ENCODE measurements around the gene HSPD1. TPM values are rescaled to one million over a fixed set of nuclear protein-coding genes. Genes with fewer than 3 reads are reported as not detected.

HSPD1 gene
- total and polyA plus RNA-seq, 4 donors: 185 to 490 (median 287) TPM

DNA sequence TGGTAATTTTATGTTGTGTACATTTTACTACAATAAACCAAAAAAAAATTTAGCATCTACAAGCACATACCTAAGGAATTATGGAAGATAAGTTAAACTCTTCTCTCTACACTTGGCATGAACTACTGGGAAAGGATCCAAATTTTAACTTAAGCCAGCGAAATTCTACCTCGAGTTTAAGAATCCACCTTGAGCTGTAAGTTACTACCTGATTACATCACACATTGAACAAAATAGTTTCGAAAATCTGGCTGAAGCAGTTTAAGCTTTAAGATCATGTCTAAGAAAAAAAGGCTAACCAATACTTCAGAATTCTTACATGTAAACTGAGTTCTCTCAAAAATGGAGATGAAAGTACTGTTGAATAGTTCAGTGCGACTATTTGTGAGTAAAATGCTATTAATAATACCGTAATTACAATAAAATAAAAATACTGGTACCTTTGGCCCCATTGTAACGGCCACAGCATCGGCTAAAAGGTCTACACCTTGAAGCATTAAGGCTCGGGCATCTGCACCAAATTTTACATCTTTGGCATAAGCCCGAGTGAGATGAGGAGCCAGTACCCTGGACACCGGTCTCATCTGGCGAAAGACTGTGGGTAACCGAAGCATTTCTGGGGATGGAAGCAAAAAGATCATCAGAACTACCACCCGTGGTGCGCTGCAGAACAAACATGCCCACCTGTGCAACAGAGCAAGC lies 1.3 kb downstream of the HSPD1 start:
- no peak for DNase-seq (ENCODE audit: low spot score)
- Histone ChIP-seq H3K4me1 (ENCODE audit: control insufficient read depth in 4 of 4, insufficient read depth in 4 of 4, low read length in 3 of 4) (peaks cover 8 to 35% (median 10%) of the 10 kb centered on the region in 4 donors), H3K9me3 (ENCODE audit: control insufficient read depth in 4 of 4, low read length in 3 of 4) (no peaks in the 10 kb centered on the region), H3K27me3 (ENCODE audit: control insufficient read depth in 4 of 4, insufficient read depth in 4 of 4, low read length in 3 of 4) (no peaks in the 10 kb centered on the region), H3K4me3 (ENCODE audit: low read depth in 1 of 3, low read length in 3 of 3) (peak overlapping the region; percentile 82 to 98 (median 91)), H3K9ac (ENCODE audit: low read depth in 1 of 2, low read length in 2 of 2) (peak overlapping the region; percentile 84 to 96), H3K27ac (ENCODE audit: low read depth in 1 of 2, low read length in 2 of 2) (peak overlapping the region; percentile 93 to 97), H3K36me3 (ENCODE audit: control insufficient read depth in 4 of 4, insufficient read depth in 3 of 4, low read depth in 1 of 4, low read length in 3 of 4) (peaks cover 8 to 44% (median 31%) of the 10 kb centered on the region in 4 donors)
- TF ChIP-seq RAD21 (IDR thresholded peaks at IDR 0.05) (no peak), MAX (IDR thresholded peaks at IDR 0.05) (no peak), TAF1 (conservative IDR thresholded peaks at IDR 0.05) (no peak), SP1 (IDR thresholded peaks at IDR 0.05) (no peak), RXRA (IDR thresholded peaks at IDR 0.05) (no peak), NR2F2 (IDR thresholded peaks at IDR 0.05) (no peak), ATF3 (IDR thresholded peaks at IDR 0.05) (no peak), GABPA (IDR thresholded peaks at IDR 0.05 in 1 of 2, conservative IDR thresholded peaks at IDR 0.05 in 1 of 2) (no peak), HNF4A (conservative IDR thresholded peaks at IDR 0.05) (no peak), JUND (IDR thresholded peaks at IDR 0.05) (no peak), EGR1 (IDR thresholded peaks at IDR 0.05; ENCODE audit: low read depth in 2 of 2) (no peak), HNF4G (IDR thresholded peaks at IDR 0.05) (no peak)
- TF ChIP-seq, protein P1, sequence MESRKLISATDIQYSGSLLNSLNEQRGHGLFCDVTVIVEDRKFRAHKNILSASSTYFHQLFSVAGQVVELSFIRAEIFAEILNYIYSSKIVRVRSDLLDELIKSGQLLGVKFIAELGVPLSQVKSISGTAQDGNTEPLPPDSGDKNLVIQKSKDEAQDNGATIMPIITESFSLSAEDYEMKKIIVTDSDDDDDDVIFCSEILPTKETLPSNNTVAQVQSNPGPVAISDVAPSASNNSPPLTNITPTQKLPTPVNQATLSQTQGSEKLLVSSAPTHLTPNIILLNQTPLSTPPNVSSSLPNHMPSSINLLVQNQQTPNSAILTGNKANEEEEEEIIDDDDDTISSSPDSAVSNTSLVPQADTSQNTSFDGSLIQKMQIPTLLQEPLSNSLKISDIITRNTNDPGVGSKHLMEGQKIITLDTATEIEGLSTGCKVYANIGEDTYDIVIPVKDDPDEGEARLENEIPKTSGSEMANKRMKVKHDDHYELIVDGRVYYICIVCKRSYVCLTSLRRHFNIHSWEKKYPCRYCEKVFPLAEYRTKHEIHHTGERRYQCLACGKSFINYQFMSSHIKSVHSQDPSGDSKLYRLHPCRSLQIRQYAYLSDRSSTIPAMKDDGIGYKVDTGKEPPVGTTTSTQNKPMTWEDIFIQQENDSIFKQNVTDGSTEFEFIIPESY (IDR thresholded peaks at IDR 0.05): no peak
- TF ChIP-seq, protein P2, sequence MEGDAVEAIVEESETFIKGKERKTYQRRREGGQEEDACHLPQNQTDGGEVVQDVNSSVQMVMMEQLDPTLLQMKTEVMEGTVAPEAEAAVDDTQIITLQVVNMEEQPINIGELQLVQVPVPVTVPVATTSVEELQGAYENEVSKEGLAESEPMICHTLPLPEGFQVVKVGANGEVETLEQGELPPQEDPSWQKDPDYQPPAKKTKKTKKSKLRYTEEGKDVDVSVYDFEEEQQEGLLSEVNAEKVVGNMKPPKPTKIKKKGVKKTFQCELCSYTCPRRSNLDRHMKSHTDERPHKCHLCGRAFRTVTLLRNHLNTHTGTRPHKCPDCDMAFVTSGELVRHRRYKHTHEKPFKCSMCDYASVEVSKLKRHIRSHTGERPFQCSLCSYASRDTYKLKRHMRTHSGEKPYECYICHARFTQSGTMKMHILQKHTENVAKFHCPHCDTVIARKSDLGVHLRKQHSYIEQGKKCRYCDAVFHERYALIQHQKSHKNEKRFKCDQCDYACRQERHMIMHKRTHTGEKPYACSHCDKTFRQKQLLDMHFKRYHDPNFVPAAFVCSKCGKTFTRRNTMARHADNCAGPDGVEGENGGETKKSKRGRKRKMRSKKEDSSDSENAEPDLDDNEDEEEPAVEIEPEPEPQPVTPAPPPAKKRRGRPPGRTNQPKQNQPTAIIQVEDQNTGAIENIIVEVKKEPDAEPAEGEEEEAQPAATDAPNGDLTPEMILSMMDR (IDR thresholded peaks at IDR 0.05; ENCODE audit: low read depth, low read length, missing input control): no peak
- WGBS: 8% methylated on average over 14 of the region's 14 CpGs

- H3K9me3 ChIP-seq (ENCODE audit: control insufficient read depth in 4 of 4, low read length in 3 of 4): no peaks in the 10 kb centered on the region
- H3K4me1 ChIP-seq (ENCODE audit: control insufficient read depth in 4 of 4, insufficient read depth in 4 of 4, low read length in 3 of 4): peaks cover 8 to 34% (median 10%) of the 10 kb centered on the region in 4 donors
- peaks cover 10 to 50% (median 41%) of the 10 kb centered on the region in 4 donors for H3K36me3 ChIP-seq (ENCODE audit: control insufficient read depth in 4 of 4, insufficient read depth in 3 of 4, low read depth in 1 of 4, low read length in 3 of 4)
- TF ChIP-seq EGR1 (IDR thresholded peaks at IDR 0.05; ENCODE audit: low read depth in 2 of 2) (no peak), NR2F2 (IDR thresholded peaks at IDR 0.05) (no peak), SP1 (IDR thresholded peaks at IDR 0.05) (no peak), ATF3 (IDR thresholded peaks at IDR 0.05) (no peak), YY1 (IDR thresholded peaks at IDR 0.05) (no peak), RXRA (IDR thresholded peaks at IDR 0.05) (no peak), TAF1 (conservative IDR thresholded peaks at IDR 0.05) (no peak), FOXA1 (IDR thresholded peaks at IDR 0.05) (no peak)
- TF ChIP-seq, protein P2 (IDR thresholded peaks at IDR 0.05; ENCODE audit: low read depth, low read length, missing input control): no peak
- WGBS: 14% methylated on average over 2 of the region's 2 CpGs
- no peaks in the 10 kb centered on the region for H3K27me3 ChIP-seq (ENCODE audit: control insufficient read depth in 4 of 4, insufficient read depth in 4 of 4, low read length in 3 of 4)
- H3K27ac ChIP-seq (ENCODE audit: low read depth in 1 of 2, low read length in 2 of 2): no peak overlapping the region
- peak overlapping the region in 1 of 2 donors; percentile 96 for H3K9ac ChIP-seq (ENCODE audit: low read depth in 1 of 2, low read length in 2 of 2)
- no peak for DNase-seq (ENCODE audit: low spot score)
- peak overlapping the region in 2 of 3 donors; percentile 91 to 98 for H3K4me3 ChIP-seq (ENCODE audit: low read depth in 1 of 3, low read length in 3 of 3)
Measured at GRCh38 chr2:197497326-197497725, 2.3 kb downstream of the HSPD1 start.
